ENCODE results near the gene BCAR1. TPM values are rescaled to one million over a fixed set of nuclear protein-coding genes. Genes with fewer than 3 reads are reported as not detected.

The BCAR1 gene
- total RNA-seq, 3 donors from 2014 or later (not counting 1 experiment from before 2014, with no cell fraction given), result not detected

- ATAC-seq, result no peak
- no peaks in the 10 kb centered on the region for H3K9me3 Mint-ChIP-seq
Observed at GRCh38 chr16:75198135-75198600, 53.3 kb downstream of the BCAR1 start.

GRCh38 chr16:75197522-75198134, 53.8 kb downstream of the BCAR1 start:
- ATAC-seq, result no peak
- Mint-ChIP-seq H3K36me3 (no peaks in the 10 kb centered on the region), H3K27ac (no peak overlapping the region), H3K9me3 (no peaks in the 10 kb centered on the region), H3K4me1 (no peaks in the 10 kb centered on the region), H3K27me3 (ENCODE audit: low read depth in 2 of 2) (peaks cover 20 to 34% of the 10 kb centered on the region in 2 donors), H3K4me3 (no peak overlapping the region)
- no peaks in the 10 kb centered on the region for H3K36me3 ChIP-seq (ENCODE audit: control insufficient read depth, insufficient read depth, low read length)
- no peak for DNase-seq
- intact Hi-C loops (cut with micrococcal nuclease), result loop anchor here (5.0 kb wide), 1 partner anchor 35 kb away; no protein-coding TSS in a partner anchor
- H3K27ac ChIP-seq (ENCODE audit: low read length), result no peak overlapping the region
- no peak overlapping the region for H3K4me3 ChIP-seq (ENCODE audit: low read length)
- WGBS (ENCODE audit: insufficient coverage), result 39% methylated on average over 14 of the region's 14 CpGs
- H3K27me3 ChIP-seq (ENCODE audit: control insufficient read depth, insufficient read depth, low read length), result peaks cover 2% of the 10 kb centered on the region
- TF ChIP-seq CTCF (IDR thresholded peaks at IDR 0.05), result no peak
- no peaks in the 10 kb centered on the region for H3K9me3 ChIP-seq (ENCODE audit: control insufficient read depth, insufficient read depth, low read length)
- H3K4me1 ChIP-seq (ENCODE audit: control insufficient read depth, insufficient read depth, low read length), result peaks cover 4% of the 10 kb centered on the region

More at GRCh38 chr16:75198135-75198600, 53.3 kb downstream of the BCAR1 start:
- H3K4me3 Mint-ChIP-seq, result no peak overlapping the region
- DNase-seq, result no peak
- no peak overlapping the region for H3K4me3 ChIP-seq (ENCODE audit: low read length)
- no peaks in the 10 kb centered on the region for H3K9me3 ChIP-seq (ENCODE audit: control insufficient read depth, insufficient read depth, low read length)
- H3K27me3 ChIP-seq (ENCODE audit: control insufficient read depth, insufficient read depth, low read length), result peaks cover 2% of the 10 kb centered on the region
- peaks cover 4% of the 10 kb centered on the region for H3K4me1 ChIP-seq (ENCODE audit: control insufficient read depth, insufficient read depth, low read length)
- H3K4me1 Mint-ChIP-seq, result no peaks in the 10 kb centered on the region
- H3K36me3 Mint-ChIP-seq, result no peaks in the 10 kb centered on the region
- H3K27ac ChIP-seq (ENCODE audit: low read length), result no peak overlapping the region
- TF ChIP-seq CTCF (IDR thresholded peaks at IDR 0.05), result no peak
- intact Hi-C loops (cut with micrococcal nuclease), result loop anchor here (5.0 kb wide), 1 partner anchor 34 kb away; no protein-coding TSS in a partner anchor
- no peaks in the 10 kb centered on the region for H3K36me3 ChIP-seq (ENCODE audit: control insufficient read depth, insufficient read depth, low read length)
- H3K27ac Mint-ChIP-seq, result no peak overlapping the region
- WGBS (ENCODE audit: insufficient coverage), result 48% methylated on average over 18 of the region's 18 CpGs
- H3K27me3 Mint-ChIP-seq (ENCODE audit: low read depth in 2 of 2), result peaks cover 20 to 29% of the 10 kb centered on the region in 2 donors

GRCh38 chr16:75196836-75197235, 54.6 kb downstream of the BCAR1 start:
- Mint-ChIP-seq H3K27me3 (ENCODE audit: low read depth in 2 of 2) (peaks cover 20 to 36% of the 10 kb centered on the region in 2 donors), H3K9me3 (no peaks in the 10 kb centered on the region), H3K27ac (no peak overlapping the region), H3K4me3 (no peak overlapping the region), H3K36me3 (no peaks in the 10 kb centered on the region), H3K4me1 (no peaks in the 10 kb centered on the region)
- peaks cover 4% of the 10 kb centered on the region for H3K4me1 ChIP-seq (ENCODE audit: control insufficient read depth, insufficient read depth, low read length)
- no peaks in the 10 kb centered on the region for H3K36me3 ChIP-seq (ENCODE audit: control insufficient read depth, insufficient read depth, low read length)
- H3K9me3 ChIP-seq (ENCODE audit: control insufficient read depth, insufficient read depth, low read length), result no peaks in the 10 kb centered on the region
- no peak overlapping the region for H3K27ac ChIP-seq (ENCODE audit: low read length)
- peaks cover 2% of the 10 kb centered on the region for H3K27me3 ChIP-seq (ENCODE audit: control insufficient read depth, insufficient read depth, low read length)
- TF ChIP-seq CTCF (IDR thresholded peaks at IDR 0.05), result no peak
- no peak for ATAC-seq
- H3K4me3 ChIP-seq (ENCODE audit: low read length), result no peak overlapping the region
- intact Hi-C loops (cut with micrococcal nuclease), result loop anchor here (5.0 kb wide), 1 partner anchor 35 kb away; no protein-coding TSS in a partner anchor
- DNase-seq, result no peak
- WGBS (ENCODE audit: insufficient coverage), result 68% methylated on average over 9 of the region's 9 CpGs

Measured in natural killer cell (primary cell).